Measurements from ENCODE around the gene PRELID3B. TPM values are rescaled to one million over a fixed set of nuclear protein-coding genes. Genes with fewer than 3 reads are reported as not detected.
A peak's percentile ranks its signal among the peaks of the same experiment; 100 is the strongest.

The PRELID3B gene
- 52.6 and 56.5 TPM in 2 replicates for total RNA-seq (2021)
- long read RNA-seq, transcript PRELID3B-203 (6 exons, 704 nt) = minor isoform, 9 of 390 reads
- long read RNA-seq, transcript PRELID3B-201 (6 exons, 2,626 nt) = major isoform, 339 of 390 reads
- long read RNA-seq, transcript PRELID3B-202 (5 exons, 943 nt) = minor isoform, 20 of 390 reads
- long read RNA-seq, partial matches to known transcripts = 4 of 390 reads
- long read RNA-seq, other reads (novel, unspliced or antisense) = 18 of 390 reads

DNA sequence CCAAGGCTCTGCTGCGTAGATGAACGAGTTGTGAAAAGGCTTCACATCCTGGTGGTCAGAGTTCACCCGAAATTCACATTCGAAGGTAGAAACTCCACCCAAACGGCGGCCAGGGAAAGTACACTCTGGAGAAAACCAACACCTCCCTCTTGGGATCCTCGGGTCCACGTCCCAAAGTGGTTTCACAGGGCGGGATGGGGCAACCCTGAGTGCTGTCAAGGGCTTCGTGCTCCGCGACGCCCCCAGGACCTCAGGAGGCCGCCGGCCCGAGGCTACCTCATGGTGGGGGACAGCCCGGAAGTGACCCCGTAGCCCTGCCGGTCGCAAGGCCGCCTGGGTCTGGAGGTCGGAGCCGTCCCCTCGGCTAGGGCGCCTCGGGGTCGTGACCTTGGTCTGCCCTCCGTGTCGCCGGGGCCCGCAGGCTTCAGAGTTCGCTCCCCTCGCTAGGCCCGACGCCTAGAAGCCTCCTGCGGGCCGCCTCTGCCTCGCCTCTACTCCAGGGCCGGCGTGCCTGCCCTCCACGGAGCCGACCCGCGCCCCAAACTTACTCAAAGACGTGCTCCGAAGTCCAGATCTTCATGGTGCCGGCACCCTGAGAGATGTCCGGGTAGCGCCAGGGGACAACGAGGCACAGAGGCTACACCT, at the start of gene PRELID3B:
Gene PRELID3B (minus strand): TSS at position 636 of the 645 bp plus-strand sequence. CDS start 56 bp downstream, at position 580.
- Mint-ChIP-seq H3K4me1 (peaks cover 13 to 18% of the 10 kb centered on the region in 2 experiments), H3K36me3 (ENCODE audit: insufficient read depth in 1 of 3, low read depth in 3 of 3) (peaks cover 12 to 25% (median 22%) of the 10 kb centered on the region in 3 experiments; a peak in 6 of 7 replicates), H3K27ac (peak within 1 kb of the TSS in 2 of 3 experiments; percentile 70 to 97; a peak in 3 of 7 replicates), H3K27me3 (ENCODE audit: low read depth) (peaks cover 6% of the 10 kb centered on the region; the same call in 1 of the 2 replicates), H3K4me3 (peak within 1 kb of the TSS; percentile 88 to 92), H3K9me3 (no peaks in the 10 kb centered on the region; a peak in 1 of 5 replicates)
- H3K23me2 ChIP-seq (ENCODE audit: insufficient read length, low read depth, low read length, poor library complexity, severe bottlenecking) = peaks cover 9% of the 10 kb centered on the region
- H2AK5ac ChIP-seq (ENCODE audit: insufficient read length, low read length) = no peak within 1 kb of the TSS
- no peak within 1 kb of the TSS for H3K23ac ChIP-seq (ENCODE audit: insufficient read length, low read depth, low read length)
- peak within 1 kb of the TSS; percentile 83 for H3K14ac ChIP-seq (ENCODE audit: insufficient read depth, low read length)
- H3K56ac ChIP-seq (ENCODE audit: insufficient read length, low read depth, low read length) = no peak within 1 kb of the TSS
- peak within 1 kb of the TSS; percentile 56 for H3K9ac ChIP-seq (ENCODE audit: extremely low read depth, insufficient read length, low read length)
- TF ChIP-seq, protein P1, sequence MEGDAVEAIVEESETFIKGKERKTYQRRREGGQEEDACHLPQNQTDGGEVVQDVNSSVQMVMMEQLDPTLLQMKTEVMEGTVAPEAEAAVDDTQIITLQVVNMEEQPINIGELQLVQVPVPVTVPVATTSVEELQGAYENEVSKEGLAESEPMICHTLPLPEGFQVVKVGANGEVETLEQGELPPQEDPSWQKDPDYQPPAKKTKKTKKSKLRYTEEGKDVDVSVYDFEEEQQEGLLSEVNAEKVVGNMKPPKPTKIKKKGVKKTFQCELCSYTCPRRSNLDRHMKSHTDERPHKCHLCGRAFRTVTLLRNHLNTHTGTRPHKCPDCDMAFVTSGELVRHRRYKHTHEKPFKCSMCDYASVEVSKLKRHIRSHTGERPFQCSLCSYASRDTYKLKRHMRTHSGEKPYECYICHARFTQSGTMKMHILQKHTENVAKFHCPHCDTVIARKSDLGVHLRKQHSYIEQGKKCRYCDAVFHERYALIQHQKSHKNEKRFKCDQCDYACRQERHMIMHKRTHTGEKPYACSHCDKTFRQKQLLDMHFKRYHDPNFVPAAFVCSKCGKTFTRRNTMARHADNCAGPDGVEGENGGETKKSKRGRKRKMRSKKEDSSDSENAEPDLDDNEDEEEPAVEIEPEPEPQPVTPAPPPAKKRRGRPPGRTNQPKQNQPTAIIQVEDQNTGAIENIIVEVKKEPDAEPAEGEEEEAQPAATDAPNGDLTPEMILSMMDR (conservative IDR thresholded peaks at IDR 0.05) = no peak
- no peak within 1 kb of the TSS for H4K91ac ChIP-seq (ENCODE audit: insufficient read length, low read depth, low read length)
- DNase-seq = no peak
- H3K9me3 ChIP-seq (ENCODE audit: control insufficient read depth, low read depth, low read length) = no peaks in the 10 kb centered on the region
- H4K5ac ChIP-seq (ENCODE audit: insufficient read length, low read depth, low read length) = no peak within 1 kb of the TSS
- no peaks in the 10 kb centered on the region for H3K27me3 ChIP-seq (ENCODE audit: insufficient read depth, low read length)
- H2AFZ ChIP-seq (ENCODE audit: low read length) = no peak within 1 kb of the TSS
- H4K8ac ChIP-seq (replicated peaks; ENCODE audit: insufficient read length, low read depth, low read length) = no peak within 1 kb of the TSS
- H4K20me1 ChIP-seq (ENCODE audit: control insufficient read depth, insufficient read depth, insufficient read length) = no peaks in the 10 kb centered on the region
- no peaks in the 10 kb centered on the region for H3K79me1 ChIP-seq (ENCODE audit: insufficient read depth, low read depth, low read length, poor library complexity, severe bottlenecking)
- WGBS (ENCODE audit: extremely low coverage, insufficient read length, low lambda C conversion rate) = no CpG with 5 or more reads among the region's 50 CpGs
- H3K18ac ChIP-seq (ENCODE audit: insufficient read length, low read depth, low read length) = no peak within 1 kb of the TSS
- H2BK5ac ChIP-seq (ENCODE audit: insufficient read length, low read length) = no peak within 1 kb of the TSS
- H3K4me2 ChIP-seq (ENCODE audit: insufficient read depth, insufficient read length, low read length) = peak within 1 kb of the TSS; percentile 94
- no peak within 1 kb of the TSS for H2BK15ac ChIP-seq (ENCODE audit: low read depth, low read length)
- no peak within 1 kb of the TSS for H3T11ph ChIP-seq (ENCODE audit: low read length)
- no peak within 1 kb of the TSS for H3K27ac ChIP-seq (ENCODE audit: insufficient read length, low read depth, low read length)
- H3K4ac ChIP-seq (ENCODE audit: low read depth, low read length) = no peak within 1 kb of the TSS
- H2BK120ac ChIP-seq (ENCODE audit: low read depth, low read length, poor library complexity, severe bottlenecking) = no peak within 1 kb of the TSS
- H3K4me1 ChIP-seq (ENCODE audit: insufficient read depth, low read length) = no peaks in the 10 kb centered on the region
- no peak within 1 kb of the TSS for H2BK12ac ChIP-seq (ENCODE audit: insufficient read length, low read depth, low read length)
- no peak within 1 kb of the TSS for H2BK20ac ChIP-seq (ENCODE audit: low read depth, low read length, poor library complexity, severe bottlenecking)
- H3K79me2 ChIP-seq (ENCODE audit: insufficient read depth, low read length) = peaks cover 10% of the 10 kb centered on the region
